ENCODE results near the gene OTOG. TPM values are rescaled to one million over a fixed set of nuclear protein-coding genes. Genes with fewer than 3 reads are reported as not detected.

OTOG gene
- total and polyA plus RNA-seq, 2 donors (not counting 1 experiment from before 2014, with no cell fraction given): not detected

DNA sequence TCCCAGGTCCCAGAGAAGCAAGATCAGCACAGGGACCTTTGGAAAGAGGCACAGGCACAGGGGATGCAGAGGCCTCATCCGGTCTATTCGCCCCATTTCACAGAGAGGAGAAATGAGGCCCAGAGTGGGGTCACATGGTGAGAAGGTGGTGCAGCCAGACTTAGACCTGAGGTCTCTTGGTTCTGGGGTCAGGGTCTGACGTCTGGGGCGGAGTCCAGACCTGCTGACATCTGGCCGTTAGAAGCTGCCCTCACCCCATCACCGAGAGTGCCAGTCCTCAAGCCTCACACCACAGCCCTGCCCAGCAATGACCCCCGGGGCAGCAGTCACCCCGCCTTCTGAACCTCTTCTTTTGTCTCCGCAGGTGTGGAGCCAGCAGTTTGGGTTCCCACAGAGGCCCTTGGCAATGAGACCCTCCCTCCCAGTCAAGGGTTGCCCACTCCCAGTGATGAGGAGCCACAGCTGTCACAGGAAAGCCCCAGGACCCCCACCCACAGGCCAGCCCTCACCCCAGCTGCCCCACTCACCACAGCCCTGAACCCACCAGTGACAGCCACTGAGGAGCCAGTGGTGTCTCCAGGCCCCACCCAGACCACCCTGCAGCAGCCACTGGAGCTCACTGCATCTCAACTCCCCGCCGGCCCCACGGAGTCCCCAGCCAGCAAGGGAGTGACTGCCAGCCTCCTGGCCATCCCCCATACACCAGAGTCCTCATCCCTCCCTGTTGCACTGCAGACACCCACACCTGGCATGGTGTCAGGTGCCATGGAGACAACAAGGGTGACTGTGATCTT lies 62.4 kb downstream of the OTOG start:
- Histone ChIP-seq H3K27ac (ENCODE audit: low read length in 2 of 2) (no peak overlapping the region), H3K4me3 (ENCODE audit: control extremely low read depth in 1 of 5, extremely low read depth in 1 of 5, insufficient read depth in 1 of 5, low read depth in 2 of 5, low read length in 4 of 5) (no peak overlapping the region), H3K79me2 (ENCODE audit: control insufficient read depth, insufficient read depth, low read length) (no peaks in the 10 kb centered on the region), H3K4me2 (replicated peaks; ENCODE audit: low read depth, low read length, poor library complexity, severe bottlenecking) (no peak overlapping the region), H3K4me1 (ENCODE audit: control insufficient read depth in 2 of 2, insufficient read depth in 2 of 2, low read length in 2 of 2) (no peaks in the 10 kb centered on the region), H4K20me1 (ENCODE audit: control insufficient read depth, insufficient read depth, low read length, poor library complexity, severe bottlenecking) (no peaks in the 10 kb centered on the region), H3K9ac (ENCODE audit: low read length) (no peak overlapping the region), H2AFZ (ENCODE audit: insufficient read depth, low read depth, low read length, poor library complexity, severe bottlenecking) (no peak overlapping the region), H3K36me3 (replicated peaks in 1 of 2; ENCODE audit: control extremely low read depth in 1 of 2, control insufficient read depth in 1 of 2, extremely low read depth in 1 of 2, insufficient read depth in 2 of 2, low read length in 1 of 2) (no peaks in the 10 kb centered on the region), H3K9me3 (ENCODE audit: control extremely low read depth in 1 of 3, control insufficient read depth in 2 of 3, insufficient read depth in 1 of 3, low read length in 2 of 3) (peaks cover 0 to 8% (median 0%) of the 10 kb centered on the region in 3 donors), H3K27me3 (replicated peaks in 1 of 4; ENCODE audit: control extremely low read depth in 1 of 4, control insufficient read depth in 3 of 4, insufficient read depth in 4 of 4, low read length in 3 of 4) (no peaks in the 10 kb centered on the region)
- CTCF ChIA-PET: interaction anchor here (2.3 kb wide), 1 partner anchor 11 kb away, joined by 6 read pairs; no protein-coding TSS in a partner anchor
- no peak for ATAC-seq (ENCODE audit: low read depth)
- Mint-ChIP-seq H3K27ac (no peak overlapping the region), H3K4me3 (no peak overlapping the region), H3K4me1 (no peaks in the 10 kb centered on the region), H3K27me3 (peaks cover 8% of the 10 kb centered on the region), H3K9me3 (ENCODE audit: insufficient read depth) (peaks cover 2% of the 10 kb centered on the region)
- POLR2A ChIA-PET: no interaction called here
- TF ChIP-seq, protein P1, sequence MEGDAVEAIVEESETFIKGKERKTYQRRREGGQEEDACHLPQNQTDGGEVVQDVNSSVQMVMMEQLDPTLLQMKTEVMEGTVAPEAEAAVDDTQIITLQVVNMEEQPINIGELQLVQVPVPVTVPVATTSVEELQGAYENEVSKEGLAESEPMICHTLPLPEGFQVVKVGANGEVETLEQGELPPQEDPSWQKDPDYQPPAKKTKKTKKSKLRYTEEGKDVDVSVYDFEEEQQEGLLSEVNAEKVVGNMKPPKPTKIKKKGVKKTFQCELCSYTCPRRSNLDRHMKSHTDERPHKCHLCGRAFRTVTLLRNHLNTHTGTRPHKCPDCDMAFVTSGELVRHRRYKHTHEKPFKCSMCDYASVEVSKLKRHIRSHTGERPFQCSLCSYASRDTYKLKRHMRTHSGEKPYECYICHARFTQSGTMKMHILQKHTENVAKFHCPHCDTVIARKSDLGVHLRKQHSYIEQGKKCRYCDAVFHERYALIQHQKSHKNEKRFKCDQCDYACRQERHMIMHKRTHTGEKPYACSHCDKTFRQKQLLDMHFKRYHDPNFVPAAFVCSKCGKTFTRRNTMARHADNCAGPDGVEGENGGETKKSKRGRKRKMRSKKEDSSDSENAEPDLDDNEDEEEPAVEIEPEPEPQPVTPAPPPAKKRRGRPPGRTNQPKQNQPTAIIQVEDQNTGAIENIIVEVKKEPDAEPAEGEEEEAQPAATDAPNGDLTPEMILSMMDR (IDR thresholded peaks at IDR 0.05): no peak
- no peak for TF ChIP-seq EZH2 (IDR thresholded peaks at IDR 0.05; ENCODE audit: borderline replicate concordance, insufficient read depth, low read depth, low read length, poor library complexity, severe bottlenecking)
- intact Hi-C loops (cut with micrococcal nuclease): no loop called here
- no peak for DNase-seq
- WGBS (ENCODE audit: insufficient coverage): 93% methylated on average over 12 of the region's 12 CpGs
